Measurements from ENCODE around the gene MLN. TPM values are rescaled to one million over a fixed set of nuclear protein-coding genes. Genes with fewer than 3 reads are reported as not detected.
A peak's percentile ranks its signal among the peaks of the same experiment; 100 is the strongest.
"Not testable (repeated sequence)": the region's sequence is repeated elsewhere in the genome, so short reads cannot be mapped to it uniquely, and the experiment has no call there.

Gene MLN
- total RNA-seq, 3 donors from 2014 or later: not detected

- Mint-ChIP-seq H3K4me1 (ENCODE audit: low read depth) (peaks cover 14% of the 10 kb centered on the region), H3K27me3 (ENCODE audit: low read depth) (no peaks in the 10 kb centered on the region), H3K9me3 (peaks cover 8% of the 10 kb centered on the region), H3K36me3 (ENCODE audit: insufficient read depth) (no peaks in the 10 kb centered on the region), H3K4me3 (no peak overlapping the region)
- ATAC-seq (no peak), DNase-seq (no peak)
Measured at GRCh38 chr6:33841070-33841469, 37.3 kb upstream of the MLN start.

GRCh38 chr6:33840048-33840926 lies 36.5 kb upstream of the MLN start:
- no peaks in the 10 kb centered on the region for H3K27me3 Mint-ChIP-seq (ENCODE audit: low read depth)
- peak; percentile 91 to 92 for ATAC-seq
- peaks cover 8% of the 10 kb centered on the region for H3K9me3 Mint-ChIP-seq
- peak; percentile 26 for DNase-seq
- no peaks in the 10 kb centered on the region for H3K36me3 Mint-ChIP-seq (ENCODE audit: insufficient read depth)
- peak overlapping the region; percentile 22 for H3K4me3 Mint-ChIP-seq
- peaks cover 14% of the 10 kb centered on the region for H3K4me1 Mint-ChIP-seq (ENCODE audit: low read depth)

GRCh38 chr6:33839399-33840047 lies 35.7 kb upstream of the MLN start:
- Mint-ChIP-seq H3K4me3 (no peak overlapping the region), H3K4me1 (ENCODE audit: low read depth) (peaks cover 14% of the 10 kb centered on the region), H3K9me3 (peaks cover 8% of the 10 kb centered on the region), H3K36me3 (ENCODE audit: insufficient read depth) (no peaks in the 10 kb centered on the region), H3K27me3 (ENCODE audit: low read depth) (peaks cover 3% of the 10 kb centered on the region)
- DNase-seq (no peak), ATAC-seq (peak in 1 of 2 donors; percentile 23)

GRCh38 chr6:33838983-33839382 lies 35.2 kb upstream of the MLN start:
- ATAC-seq (no peak), DNase-seq (no peak)
- no peaks in the 10 kb centered on the region for H3K36me3 Mint-ChIP-seq (ENCODE audit: insufficient read depth)
- H3K27me3 Mint-ChIP-seq (ENCODE audit: low read depth): peaks cover 3% of the 10 kb centered on the region
- H3K9me3 Mint-ChIP-seq: peaks cover 8% of the 10 kb centered on the region
- H3K4me3 Mint-ChIP-seq: no peak overlapping the region
- peaks cover 14% of the 10 kb centered on the region for H3K4me1 Mint-ChIP-seq (ENCODE audit: low read depth)

GRCh38 chr6:33837971-33838665 lies 34.3 kb upstream of the MLN start:
- H3K4me1 Mint-ChIP-seq (ENCODE audit: low read depth): peaks cover 14% of the 10 kb centered on the region
- H3K9me3 Mint-ChIP-seq: peaks cover 8% of the 10 kb centered on the region
- DNase-seq: no peak
- no peak for ATAC-seq
- no peaks in the 10 kb centered on the region for H3K36me3 Mint-ChIP-seq (ENCODE audit: insufficient read depth)
- H3K4me3 Mint-ChIP-seq: no peak overlapping the region
- H3K27me3 Mint-ChIP-seq (ENCODE audit: low read depth): peaks cover 3% of the 10 kb centered on the region

DNA sequence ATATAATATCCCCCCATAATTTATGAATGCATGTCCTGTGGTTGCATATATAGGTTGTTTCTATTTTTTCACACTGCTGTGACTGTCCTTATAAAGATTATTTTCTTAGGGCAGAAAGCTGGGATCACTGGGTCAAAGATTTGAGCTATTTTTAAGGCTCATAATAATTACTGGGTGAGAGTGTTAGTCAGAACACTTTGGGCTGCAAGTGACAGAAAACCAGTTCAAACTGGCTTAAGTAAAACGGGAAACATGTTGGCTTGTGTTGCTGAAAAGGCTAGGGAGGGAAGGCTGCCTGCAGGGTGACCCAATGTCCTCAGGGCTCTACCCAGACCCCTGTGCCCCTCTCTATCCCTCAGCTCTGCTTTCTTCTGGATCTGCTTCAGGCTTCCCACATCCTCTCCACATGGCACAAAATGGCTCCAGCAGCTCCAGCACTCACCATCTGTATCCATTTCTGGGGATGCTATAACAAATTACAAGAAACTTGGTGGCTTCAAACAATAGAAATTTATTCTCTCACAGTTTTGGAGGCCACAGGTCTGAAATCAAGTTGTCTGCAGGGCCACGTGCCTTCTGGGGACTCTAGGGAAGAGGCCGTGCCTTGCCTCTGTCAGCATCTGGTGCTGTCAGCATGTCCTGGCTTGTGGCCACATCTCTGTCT lies 33.1 kb upstream of the MLN start:
- ATAC-seq (no peak), DNase-seq (no peak)
- H3K36me3 Mint-ChIP-seq (ENCODE audit: insufficient read depth): no peaks in the 10 kb centered on the region
- H3K27me3 Mint-ChIP-seq (ENCODE audit: low read depth): peaks cover 3% of the 10 kb centered on the region
- H3K4me3 Mint-ChIP-seq: no peak overlapping the region
- peaks cover 14% of the 10 kb centered on the region for H3K4me1 Mint-ChIP-seq (ENCODE audit: low read depth)
- H3K9me3 Mint-ChIP-seq: peaks cover 8% of the 10 kb centered on the region

DNA sequence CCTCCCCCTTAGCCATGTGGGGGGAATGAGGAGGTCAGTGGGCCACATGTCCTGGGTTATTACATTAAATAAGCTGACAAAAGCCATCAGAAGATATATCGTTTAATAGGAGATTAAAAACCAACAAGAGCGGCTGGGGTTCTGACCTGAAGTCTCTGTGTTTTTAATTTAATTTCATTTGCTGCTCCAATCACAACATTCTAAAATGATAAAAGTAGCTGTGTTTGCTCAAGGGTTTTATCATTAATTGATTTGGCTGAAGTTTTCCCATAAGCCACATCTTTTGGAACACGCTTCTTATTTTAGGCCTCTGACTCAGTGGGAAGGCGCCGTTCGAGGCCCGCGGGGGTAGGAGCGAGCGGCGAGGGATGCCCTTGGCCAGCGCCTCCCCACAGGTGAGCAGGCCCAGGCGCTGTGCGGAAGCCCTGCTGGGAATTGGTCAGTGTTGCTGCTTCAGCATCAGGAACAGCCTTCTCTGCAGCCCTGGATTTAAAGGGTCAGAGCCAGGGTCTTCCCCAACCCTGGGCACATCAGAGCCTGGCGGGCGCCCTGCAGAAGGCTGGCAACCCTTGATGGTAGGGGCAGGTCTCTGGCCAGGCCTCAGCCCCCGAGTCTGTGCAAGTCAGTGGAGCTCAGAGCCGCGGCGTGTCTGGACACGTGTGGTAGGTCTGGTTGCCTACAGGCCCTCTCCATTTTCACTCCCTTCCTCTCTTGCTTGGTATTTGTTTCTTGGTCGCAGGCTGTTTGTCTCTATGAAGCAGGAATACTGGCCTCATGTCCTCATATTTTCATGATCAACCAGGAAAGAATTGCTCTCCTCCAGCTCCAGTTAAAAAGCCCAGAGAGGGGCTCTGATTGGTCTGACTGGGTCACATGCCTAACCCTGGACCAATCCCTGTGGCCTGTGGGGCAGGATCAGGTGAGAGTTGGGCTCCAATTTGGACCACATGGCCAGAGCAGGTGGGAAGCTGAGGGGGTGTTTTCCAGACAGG lies 30.9 kb upstream of the MLN start:
- Mint-ChIP-seq H3K9me3 (peaks cover 8% of the 10 kb centered on the region), H3K36me3 (ENCODE audit: insufficient read depth) (no peaks in the 10 kb centered on the region), H3K4me1 (ENCODE audit: low read depth) (peaks cover 4% of the 10 kb centered on the region), H3K4me3 (no peak overlapping the region), H3K27me3 (ENCODE audit: low read depth) (peaks cover 15% of the 10 kb centered on the region)
- DNase-seq (no peak), ATAC-seq (no peak)

DNA sequence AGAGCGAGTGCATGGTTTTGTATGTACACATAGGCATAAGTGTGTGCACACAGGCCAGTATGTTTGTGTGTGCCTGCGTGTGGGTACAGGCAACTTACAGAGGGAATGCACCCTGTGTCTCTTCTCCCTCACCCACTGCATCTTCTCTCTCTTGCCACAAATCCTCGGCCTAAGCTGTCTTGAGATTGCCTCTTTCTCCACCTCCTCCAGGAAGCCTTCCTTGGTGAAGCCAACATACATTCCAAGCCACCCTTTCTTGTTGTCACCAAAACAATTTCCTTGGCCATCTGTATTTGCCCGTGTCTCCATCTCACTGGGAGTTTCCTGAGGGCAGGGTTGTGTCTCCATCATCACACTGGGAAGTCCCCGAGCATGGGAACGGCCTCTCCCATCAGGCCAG lies 29.8 kb upstream of the MLN start:
- Mint-ChIP-seq H3K4me3 (no peak overlapping the region), H3K9me3 (peaks cover 8% of the 10 kb centered on the region), H3K27me3 (ENCODE audit: low read depth) (peaks cover 15% of the 10 kb centered on the region), H3K36me3 (ENCODE audit: insufficient read depth) (no peaks in the 10 kb centered on the region), H3K4me1 (ENCODE audit: low read depth) (no peaks in the 10 kb centered on the region)
- ATAC-seq (no peak), DNase-seq (no peak)

- not testable (repeated sequence) for H3K9me3 Mint-ChIP-seq; ATAC-seq; DNase-seq; H3K36me3 Mint-ChIP-seq (ENCODE audit: insufficient read depth); H3K4me3 Mint-ChIP-seq; H3K4me1 Mint-ChIP-seq (ENCODE audit: low read depth)
- peaks cover 15% of the 10 kb centered on the region for H3K27me3 Mint-ChIP-seq (ENCODE audit: low read depth)
Measured at GRCh38 chr6:33832831-33833230, 29.0 kb upstream of the MLN start.

DNA sequence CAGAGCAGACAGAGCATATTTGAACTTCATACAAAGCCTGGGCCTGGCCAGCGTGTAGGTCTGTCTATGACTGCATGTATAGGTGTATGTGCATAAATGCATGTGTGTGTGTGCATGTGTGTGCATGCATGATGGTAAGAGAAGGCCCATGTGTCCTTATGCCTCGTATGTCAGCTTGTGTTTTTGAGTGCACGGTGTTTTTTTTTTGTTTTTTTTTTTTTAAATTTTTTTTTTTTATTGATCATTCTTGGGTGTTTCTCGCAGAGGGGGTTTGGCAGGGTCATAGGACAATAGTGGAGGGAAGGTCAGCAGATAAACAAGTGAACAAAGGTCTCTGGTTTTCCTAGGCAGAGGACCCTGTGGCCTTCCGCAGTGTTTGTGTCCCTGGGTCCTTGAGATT lies 27.9 kb upstream of the MLN start:
- not testable (repeated sequence) for H3K4me1 Mint-ChIP-seq (ENCODE audit: low read depth)
- H3K27me3 Mint-ChIP-seq (ENCODE audit: low read depth): peaks cover 15% of the 10 kb centered on the region

GRCh38 chr6:33830635-33831240 lies 26.9 kb upstream of the MLN start:
- DNase-seq (no peak), ATAC-seq (no peak)
- Mint-ChIP-seq H3K4me1 (ENCODE audit: low read depth) (no peaks in the 10 kb centered on the region), H3K27me3 (ENCODE audit: low read depth) (peaks cover 15% of the 10 kb centered on the region), H3K36me3 (ENCODE audit: insufficient read depth) (no peaks in the 10 kb centered on the region), H3K4me3 (no peak overlapping the region), H3K9me3 (no peaks in the 10 kb centered on the region)

More for the DNA sequence above, 27.9 kb upstream of the MLN start:
- ATAC-seq; DNase-seq; H3K36me3 Mint-ChIP-seq (ENCODE audit: insufficient read depth); H3K9me3 Mint-ChIP-seq; H3K4me3 Mint-ChIP-seq: not testable (repeated sequence)

DNA sequence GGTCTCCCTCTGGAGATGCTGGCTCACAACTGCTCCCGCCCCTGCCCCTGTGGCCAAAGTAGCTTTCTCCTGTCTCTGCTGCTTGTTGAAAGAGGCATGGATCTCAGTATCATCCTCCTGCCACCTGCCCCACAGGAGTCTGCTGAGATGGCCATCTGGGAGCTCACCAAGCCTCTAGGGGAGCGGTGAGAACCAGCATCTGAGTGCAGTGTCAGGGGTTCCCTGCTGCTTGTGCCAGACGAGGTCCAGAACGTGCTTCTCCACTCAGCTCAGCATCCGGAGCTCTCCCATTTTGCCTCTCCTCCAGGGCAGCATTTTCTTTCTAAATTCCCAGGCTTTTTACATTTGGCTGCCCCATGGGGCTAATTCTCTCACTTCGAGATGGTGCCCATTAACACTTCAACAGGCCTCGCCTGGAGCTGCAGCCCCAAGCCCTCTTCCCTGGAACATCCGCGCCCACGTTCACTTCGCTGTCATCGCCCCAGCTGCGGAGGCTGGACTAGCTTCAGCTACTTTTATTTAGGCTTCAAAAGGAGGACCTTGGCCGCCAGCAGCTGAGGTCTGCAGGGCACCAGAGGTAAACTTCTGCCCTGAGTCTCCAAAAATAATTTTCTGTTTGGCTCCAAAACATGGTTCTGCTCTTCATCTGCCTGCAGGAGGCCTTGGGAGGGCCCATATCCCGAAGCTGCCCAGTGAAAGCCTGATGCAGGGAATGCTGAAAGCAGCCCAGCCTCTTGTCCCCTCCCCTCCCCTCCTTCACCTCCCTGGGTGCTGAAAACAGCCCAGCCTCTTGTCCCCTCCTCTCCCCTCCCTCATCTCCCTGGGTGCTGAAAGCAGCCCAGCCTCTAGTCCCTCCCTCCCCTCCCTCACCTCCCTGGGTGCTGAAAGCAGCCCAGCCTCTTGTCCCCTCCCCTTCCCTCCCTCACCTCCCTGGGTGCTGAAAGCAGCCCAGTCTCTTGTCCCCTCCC lies 25.2 kb upstream of the MLN start:
- Mint-ChIP-seq H3K27me3 (ENCODE audit: low read depth) (peaks cover 12% of the 10 kb centered on the region), H3K4me3 (no peak overlapping the region), H3K36me3 (ENCODE audit: insufficient read depth) (no peaks in the 10 kb centered on the region), H3K4me1 (ENCODE audit: low read depth) (no peaks in the 10 kb centered on the region), H3K9me3 (no peaks in the 10 kb centered on the region)
- ATAC-seq (no peak), DNase-seq (no peak)

Measured in activated T-cell treated with anti-CD3 and anti-CD28 coated beads, Interleukin-2, amount 50 U/mL, for 4 hours (primary cell).